Mammary epithelial cell (primary cell): ENCODE measurements around the gene NRXN2.

ENCODE experiments used
- EZH2 ChIP-seq: IDR thresholded peaks from 2 replicates; pipeline ENCODE4 v1.6.1; 2012; ENCODE audit warnings: low read length, inconsistent platforms, borderline replicate concordance
- TF ChIP-seq, protein P1 (sequence below), 2 donors: IDR thresholded peaks in 1 of 2; conservative IDR thresholded peaks in 1 of 2; 2 replicates each; pipeline ENCODE4 v1.5.1; 2011 to 2012; ENCODE audit warnings: inconsistent platforms in 2 of 2, low read length in 2 of 2, mild to moderate bottlenecking in 2 of 2, control low read depth in 1 of 2, low read depth in 1 of 2; ENCODE audit not compliant: insufficient read depth in 1 of 2; ENCODE audit errors: extremely low read depth in 1 of 2

DNA sequence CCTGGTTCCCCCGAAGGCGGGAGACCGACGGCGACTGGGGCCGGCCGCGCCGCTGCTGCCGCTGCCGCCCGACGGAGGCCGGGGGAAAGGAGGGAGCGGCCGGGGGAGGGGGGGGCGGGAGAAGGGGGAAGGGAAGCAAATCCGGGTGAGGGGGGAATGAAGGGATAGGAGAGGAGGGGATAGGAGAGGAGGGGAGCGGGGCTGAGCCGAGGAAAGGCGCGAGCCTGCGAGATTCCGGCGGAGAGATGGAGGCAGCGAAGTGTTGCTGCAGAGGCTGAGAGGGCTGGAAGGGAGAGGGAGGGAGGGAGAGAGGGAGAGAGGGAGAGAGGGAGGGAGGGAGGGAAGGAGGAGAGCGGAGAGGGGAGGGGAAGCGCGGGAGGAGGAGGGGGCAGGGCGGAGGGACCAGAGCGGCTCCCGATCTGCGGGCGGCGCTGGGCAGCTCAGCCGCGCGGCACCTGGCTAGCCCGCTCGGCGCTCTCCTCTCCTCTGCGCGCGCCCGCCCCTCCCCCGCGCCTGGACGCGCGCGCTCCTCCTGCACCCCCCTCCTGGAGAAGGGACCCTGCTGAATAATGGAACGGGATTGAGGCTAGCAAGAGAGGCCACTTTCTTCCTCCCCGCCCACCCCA lies 79.6 kb downstream of the NRXN2 start:
- TF ChIP-seq, protein P1, sequence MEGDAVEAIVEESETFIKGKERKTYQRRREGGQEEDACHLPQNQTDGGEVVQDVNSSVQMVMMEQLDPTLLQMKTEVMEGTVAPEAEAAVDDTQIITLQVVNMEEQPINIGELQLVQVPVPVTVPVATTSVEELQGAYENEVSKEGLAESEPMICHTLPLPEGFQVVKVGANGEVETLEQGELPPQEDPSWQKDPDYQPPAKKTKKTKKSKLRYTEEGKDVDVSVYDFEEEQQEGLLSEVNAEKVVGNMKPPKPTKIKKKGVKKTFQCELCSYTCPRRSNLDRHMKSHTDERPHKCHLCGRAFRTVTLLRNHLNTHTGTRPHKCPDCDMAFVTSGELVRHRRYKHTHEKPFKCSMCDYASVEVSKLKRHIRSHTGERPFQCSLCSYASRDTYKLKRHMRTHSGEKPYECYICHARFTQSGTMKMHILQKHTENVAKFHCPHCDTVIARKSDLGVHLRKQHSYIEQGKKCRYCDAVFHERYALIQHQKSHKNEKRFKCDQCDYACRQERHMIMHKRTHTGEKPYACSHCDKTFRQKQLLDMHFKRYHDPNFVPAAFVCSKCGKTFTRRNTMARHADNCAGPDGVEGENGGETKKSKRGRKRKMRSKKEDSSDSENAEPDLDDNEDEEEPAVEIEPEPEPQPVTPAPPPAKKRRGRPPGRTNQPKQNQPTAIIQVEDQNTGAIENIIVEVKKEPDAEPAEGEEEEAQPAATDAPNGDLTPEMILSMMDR (conservative IDR thresholded peaks at IDR 0.05 in 1 of 2, IDR thresholded peaks at IDR 0.05 in 1 of 2; ENCODE audit: extremely low read depth in 1 of 2, insufficient read depth in 1 of 2, low read depth in 1 of 2, low read length in 2 of 2): no peak
- no peak for TF ChIP-seq EZH2
